Measurements from ENCODE around the gene TRAPPC11.

DNA sequence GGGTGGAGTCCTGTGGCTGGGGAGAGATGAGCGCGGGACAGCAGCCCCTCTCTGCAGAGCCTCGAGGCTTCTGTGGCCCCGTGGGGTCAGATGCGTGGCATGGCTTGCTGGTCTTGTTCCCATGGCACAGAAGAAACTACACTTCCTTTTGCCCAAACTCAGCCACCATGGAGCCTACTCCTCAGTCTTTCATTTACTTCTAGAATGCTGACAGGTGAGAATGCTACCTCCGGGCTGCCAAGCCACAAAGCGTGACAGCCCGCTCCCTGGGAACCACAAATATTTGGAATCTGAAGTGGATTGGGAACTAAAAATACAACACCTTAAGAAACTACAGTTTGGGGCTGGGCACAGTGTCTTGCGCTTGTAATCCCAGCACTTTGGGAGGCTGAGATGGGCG, 98.0 kb downstream of the TRAPPC11 start:
- no peak for TF ChIP-seq CTCF (IDR thresholded peaks at IDR 0.05)
- TF ChIP-seq, protein P1, sequence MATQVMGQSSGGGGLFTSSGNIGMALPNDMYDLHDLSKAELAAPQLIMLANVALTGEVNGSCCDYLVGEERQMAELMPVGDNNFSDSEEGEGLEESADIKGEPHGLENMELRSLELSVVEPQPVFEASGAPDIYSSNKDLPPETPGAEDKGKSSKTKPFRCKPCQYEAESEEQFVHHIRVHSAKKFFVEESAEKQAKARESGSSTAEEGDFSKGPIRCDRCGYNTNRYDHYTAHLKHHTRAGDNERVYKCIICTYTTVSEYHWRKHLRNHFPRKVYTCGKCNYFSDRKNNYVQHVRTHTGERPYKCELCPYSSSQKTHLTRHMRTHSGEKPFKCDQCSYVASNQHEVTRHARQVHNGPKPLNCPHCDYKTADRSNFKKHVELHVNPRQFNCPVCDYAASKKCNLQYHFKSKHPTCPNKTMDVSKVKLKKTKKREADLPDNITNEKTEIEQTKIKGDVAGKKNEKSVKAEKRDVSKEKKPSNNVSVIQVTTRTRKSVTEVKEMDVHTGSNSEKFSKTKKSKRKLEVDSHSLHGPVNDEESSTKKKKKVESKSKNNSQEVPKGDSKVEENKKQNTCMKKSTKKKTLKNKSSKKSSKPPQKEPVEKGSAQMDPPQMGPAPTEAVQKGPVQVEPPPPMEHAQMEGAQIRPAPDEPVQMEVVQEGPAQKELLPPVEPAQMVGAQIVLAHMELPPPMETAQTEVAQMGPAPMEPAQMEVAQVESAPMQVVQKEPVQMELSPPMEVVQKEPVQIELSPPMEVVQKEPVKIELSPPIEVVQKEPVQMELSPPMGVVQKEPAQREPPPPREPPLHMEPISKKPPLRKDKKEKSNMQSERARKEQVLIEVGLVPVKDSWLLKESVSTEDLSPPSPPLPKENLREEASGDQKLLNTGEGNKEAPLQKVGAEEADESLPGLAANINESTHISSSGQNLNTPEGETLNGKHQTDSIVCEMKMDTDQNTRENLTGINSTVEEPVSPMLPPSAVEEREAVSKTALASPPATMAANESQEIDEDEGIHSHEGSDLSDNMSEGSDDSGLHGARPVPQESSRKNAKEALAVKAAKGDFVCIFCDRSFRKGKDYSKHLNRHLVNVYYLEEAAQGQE (IDR thresholded peaks at IDR 0.05; ENCODE audit: insufficient read depth in 1 of 2, low read depth in 2 of 2, low read length in 1 of 2) = no peak

All from Panc1 (cell line).